ENCODE data around the gene SMC2.

DNA sequence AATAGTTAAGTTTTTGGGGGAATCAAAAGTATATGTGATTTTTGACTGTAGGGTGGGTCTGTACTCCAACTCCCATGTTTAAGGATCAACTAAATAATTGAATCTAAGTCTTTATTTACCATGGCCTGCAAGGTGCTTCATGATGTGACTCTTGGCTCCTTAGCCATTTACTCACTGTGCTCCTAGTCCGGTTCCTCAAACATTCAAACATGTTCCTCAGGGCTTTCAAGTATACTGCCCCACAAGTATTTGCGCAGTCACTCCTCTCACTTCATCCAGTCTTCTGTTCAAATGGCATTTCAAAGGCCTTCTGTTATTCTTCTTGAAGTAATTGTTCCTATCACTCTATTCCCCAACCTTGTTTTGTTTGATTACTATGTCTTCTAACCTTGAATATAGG is 16.4 kb downstream of the SMC2 start:
- TF ChIP-seq, protein P1, sequence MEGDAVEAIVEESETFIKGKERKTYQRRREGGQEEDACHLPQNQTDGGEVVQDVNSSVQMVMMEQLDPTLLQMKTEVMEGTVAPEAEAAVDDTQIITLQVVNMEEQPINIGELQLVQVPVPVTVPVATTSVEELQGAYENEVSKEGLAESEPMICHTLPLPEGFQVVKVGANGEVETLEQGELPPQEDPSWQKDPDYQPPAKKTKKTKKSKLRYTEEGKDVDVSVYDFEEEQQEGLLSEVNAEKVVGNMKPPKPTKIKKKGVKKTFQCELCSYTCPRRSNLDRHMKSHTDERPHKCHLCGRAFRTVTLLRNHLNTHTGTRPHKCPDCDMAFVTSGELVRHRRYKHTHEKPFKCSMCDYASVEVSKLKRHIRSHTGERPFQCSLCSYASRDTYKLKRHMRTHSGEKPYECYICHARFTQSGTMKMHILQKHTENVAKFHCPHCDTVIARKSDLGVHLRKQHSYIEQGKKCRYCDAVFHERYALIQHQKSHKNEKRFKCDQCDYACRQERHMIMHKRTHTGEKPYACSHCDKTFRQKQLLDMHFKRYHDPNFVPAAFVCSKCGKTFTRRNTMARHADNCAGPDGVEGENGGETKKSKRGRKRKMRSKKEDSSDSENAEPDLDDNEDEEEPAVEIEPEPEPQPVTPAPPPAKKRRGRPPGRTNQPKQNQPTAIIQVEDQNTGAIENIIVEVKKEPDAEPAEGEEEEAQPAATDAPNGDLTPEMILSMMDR (IDR thresholded peaks at IDR 0.05): no peak
- TF ChIP-seq POLR2A (IDR thresholded peaks at IDR 0.05) (no peak), EP300 (IDR thresholded peaks at IDR 0.05) (no peak)

Data from gastroesophageal sphincter (tissue), 3 donors.